DND-41 (cell line): ENCODE results near the gene LY6G6F.

Experiments used
- EZH2 ChIP-seq: IDR thresholded peaks from 3 replicates; pipeline ENCODE4 v1.6.1; 2012; ENCODE audit warnings: borderline replicate concordance, low read depth, mild to moderate bottlenecking, moderate library complexity, low read length, inconsistent platforms; ENCODE audit not compliant: severe bottlenecking
- TF ChIP-seq, protein P1 (sequence below): IDR thresholded peaks from 2 replicates; pipeline ENCODE4 v1.5.1; 2012; ENCODE audit warnings: borderline replicate concordance, low read length, moderate library complexity, mild to moderate bottlenecking; ENCODE audit not compliant: poor library complexity, severe bottlenecking; ENCODE audit errors: extremely low read depth

DNA sequence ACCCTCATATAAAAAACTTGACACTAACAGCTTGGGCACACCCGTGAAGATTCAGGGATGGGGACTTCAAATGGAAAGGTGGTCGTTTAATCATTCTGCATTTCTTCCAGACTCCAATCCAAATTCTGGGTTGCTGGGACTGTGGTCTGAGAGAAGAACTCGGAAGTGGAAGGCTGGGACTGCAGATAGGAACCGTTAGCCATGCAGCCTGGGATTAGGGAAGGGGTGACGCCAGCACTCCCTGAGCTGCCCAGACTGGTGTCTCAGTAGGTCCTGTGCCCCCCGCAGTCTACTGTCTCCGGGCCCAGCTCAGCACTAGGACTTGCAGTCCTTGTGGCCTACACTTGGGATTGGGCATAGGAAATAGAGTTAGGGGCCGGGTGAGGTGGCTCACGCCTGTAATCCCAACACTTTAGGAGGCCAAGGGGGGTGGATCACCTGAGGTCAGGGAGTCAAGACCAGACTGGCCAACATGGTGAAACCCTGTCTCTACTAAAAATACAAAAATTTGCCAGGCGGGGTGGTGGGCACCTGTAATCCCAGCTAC is 30.2 kb downstream of the LY6G6F start:
- TF ChIP-seq, protein P1, sequence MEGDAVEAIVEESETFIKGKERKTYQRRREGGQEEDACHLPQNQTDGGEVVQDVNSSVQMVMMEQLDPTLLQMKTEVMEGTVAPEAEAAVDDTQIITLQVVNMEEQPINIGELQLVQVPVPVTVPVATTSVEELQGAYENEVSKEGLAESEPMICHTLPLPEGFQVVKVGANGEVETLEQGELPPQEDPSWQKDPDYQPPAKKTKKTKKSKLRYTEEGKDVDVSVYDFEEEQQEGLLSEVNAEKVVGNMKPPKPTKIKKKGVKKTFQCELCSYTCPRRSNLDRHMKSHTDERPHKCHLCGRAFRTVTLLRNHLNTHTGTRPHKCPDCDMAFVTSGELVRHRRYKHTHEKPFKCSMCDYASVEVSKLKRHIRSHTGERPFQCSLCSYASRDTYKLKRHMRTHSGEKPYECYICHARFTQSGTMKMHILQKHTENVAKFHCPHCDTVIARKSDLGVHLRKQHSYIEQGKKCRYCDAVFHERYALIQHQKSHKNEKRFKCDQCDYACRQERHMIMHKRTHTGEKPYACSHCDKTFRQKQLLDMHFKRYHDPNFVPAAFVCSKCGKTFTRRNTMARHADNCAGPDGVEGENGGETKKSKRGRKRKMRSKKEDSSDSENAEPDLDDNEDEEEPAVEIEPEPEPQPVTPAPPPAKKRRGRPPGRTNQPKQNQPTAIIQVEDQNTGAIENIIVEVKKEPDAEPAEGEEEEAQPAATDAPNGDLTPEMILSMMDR: no peak
- TF ChIP-seq EZH2: no peak
